ENCODE data around the gene RANGRF.
"Not testable (repeated sequence)": the region's sequence is repeated elsewhere in the genome, so short reads cannot be mapped to it uniquely, and the experiment has no call there.

The RANGRF gene, protein sequence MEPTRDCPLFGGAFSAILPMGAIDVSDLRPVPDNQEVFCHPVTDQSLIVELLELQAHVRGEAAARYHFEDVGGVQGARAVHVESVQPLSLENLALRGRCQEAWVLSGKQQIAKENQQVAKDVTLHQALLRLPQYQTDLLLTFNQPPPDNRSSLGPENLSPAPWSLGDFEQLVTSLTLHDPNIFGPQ

DNA sequence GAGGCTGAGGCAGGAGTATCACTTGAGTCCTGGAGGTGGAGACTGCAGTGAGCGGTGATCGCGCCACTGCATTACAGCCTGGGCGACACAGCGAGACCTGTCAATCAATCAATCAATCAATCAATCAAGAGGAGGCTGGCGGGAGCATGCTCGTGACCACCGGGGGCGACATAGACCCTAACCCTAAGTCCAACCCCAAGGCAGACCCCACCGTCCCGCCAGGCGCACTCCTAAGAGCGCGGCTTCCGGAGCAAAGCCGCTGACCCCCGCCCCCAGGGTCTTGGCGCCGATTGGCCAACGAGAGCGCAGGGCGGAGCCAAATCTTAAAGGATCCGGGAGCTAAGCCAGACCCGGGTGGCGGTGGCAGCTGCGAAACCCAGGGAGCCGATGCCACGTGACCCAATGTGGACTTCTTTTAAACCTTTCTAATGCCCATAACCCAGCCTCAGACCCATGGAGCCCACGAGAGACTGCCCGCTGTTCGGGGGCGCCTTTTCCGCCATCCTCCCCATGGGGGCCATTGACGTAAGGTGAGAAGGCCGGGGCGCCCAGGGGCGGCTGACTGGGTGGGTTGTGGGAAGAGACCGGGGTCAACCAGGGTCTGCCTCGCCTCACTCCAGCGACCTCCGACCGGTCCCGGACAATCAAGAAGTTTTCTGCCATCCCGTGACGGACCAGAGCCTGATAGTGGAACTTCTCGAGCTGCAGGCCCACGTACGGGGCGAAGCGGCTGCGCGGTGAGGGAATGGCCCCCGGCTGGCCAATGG, at the start of gene RANGRF:
Gene RANGRF (plus strand): TSS at position 335 of the 767 bp plus-strand sequence. CDS start 119 bp downstream, at position 454.
- DNase-seq: peak; percentile 87

DNA sequence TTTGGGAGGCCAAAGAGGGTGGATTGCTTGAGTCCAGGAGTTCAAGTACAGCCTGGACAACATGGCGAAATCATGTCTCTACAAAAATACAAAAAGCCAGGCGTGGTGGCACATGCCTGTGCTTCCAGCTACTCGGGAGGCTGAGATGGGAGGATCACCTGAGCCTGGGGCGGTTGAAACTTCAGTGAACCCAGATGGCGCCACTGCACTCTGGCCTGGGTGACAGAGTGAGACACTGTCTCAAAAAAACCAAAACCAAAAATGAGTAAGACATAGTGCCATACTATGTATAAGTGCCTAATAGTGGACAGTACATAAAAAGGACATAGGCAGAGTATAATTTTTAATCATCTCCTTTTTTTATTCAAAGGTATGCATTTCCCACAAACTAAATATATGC, 44.6 kb upstream of the RANGRF start:
- no peak for DNase-seq

- DNase-seq: no peak
Observed at GRCh38 chr17:8244768-8245167, 43.7 kb upstream of the RANGRF start.

GRCh38 chr17:8248751-8249607, 39.5 kb upstream of the RANGRF start, which contains the start of gene PFAS:
Gene PFAS (plus strand): TSS chr17:8249289. CDS start chr17:8253938, 4,649 bp downstream.
- DNase-seq: peak; percentile 98

DNA sequence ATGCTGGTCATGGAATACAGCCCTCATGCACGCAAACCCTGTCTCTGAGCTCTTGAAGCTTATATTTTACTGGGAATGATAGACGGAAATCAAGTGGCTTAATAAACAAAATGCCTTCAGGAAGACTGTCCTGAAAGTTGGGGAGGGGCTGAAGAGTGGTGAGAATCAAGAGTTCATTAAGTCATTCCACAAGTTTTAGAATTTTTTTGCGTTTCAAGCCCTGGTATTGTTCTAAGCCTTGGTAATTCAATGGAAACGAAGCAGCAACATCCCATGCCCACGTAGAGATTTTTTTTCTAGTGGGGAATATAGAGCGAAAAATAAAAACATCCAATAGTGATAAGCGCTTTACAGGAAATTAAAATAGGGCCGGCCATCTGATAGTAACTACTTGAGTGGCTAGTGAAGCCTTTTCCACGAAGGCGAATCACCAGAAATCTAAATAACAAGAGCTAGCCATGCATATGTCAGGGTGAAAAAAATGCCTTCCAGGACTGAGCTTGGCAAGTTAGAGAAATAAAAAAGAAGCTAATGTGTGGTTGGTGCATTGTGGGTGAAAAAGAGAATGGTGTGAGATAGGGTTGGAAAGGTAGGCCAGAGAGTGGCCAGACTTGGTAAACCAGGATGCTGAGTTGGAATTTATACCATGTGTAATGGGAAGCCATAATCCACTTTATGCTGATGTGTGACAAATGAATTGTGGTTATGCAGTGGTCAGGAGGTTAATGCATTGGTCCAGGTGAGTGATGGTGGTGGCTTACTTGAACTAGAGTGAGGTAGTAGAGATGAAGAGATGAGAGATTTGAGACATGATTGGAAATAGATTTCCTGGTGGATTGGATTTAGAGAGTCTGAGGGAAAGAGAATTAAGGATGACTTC, 38.6 kb upstream of the RANGRF start:
- no peak for DNase-seq

- not testable (repeated sequence) for DNase-seq
Observed at GRCh38 chr17:8251411-8251810, 37.1 kb upstream of the RANGRF start.

- no peak for DNase-seq
Observed at GRCh38 chr17:8253801-8254200, 34.7 kb upstream of the RANGRF start.

GRCh38 chr17:8254881-8255280, 33.6 kb upstream of the RANGRF start:
- DNase-seq: no peak

GRCh38 chr17:8255499-8255898, 33.0 kb upstream of the RANGRF start:
- DNase-seq: no peak

DNA sequence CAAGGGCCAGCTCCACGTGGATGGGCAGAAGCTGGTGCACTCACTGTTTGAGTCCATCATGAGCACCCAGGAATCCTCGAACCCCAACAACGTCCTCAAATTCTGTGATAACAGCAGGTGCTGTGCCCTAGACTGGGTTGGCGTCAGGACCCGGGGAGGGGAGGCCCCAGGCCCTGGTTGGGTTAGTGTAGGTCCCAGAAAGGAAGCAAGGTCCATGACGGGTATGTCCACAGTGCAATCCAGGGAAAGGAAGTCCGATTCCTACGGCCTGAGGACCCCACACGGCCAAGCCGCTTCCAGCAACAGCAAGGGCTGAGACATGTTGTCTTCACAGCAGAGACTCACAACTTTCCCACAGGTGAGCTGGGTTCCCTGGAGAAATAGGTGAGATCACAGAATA, 32.2 kb upstream of the RANGRF start:
- DNase-seq: no peak

DNA sequence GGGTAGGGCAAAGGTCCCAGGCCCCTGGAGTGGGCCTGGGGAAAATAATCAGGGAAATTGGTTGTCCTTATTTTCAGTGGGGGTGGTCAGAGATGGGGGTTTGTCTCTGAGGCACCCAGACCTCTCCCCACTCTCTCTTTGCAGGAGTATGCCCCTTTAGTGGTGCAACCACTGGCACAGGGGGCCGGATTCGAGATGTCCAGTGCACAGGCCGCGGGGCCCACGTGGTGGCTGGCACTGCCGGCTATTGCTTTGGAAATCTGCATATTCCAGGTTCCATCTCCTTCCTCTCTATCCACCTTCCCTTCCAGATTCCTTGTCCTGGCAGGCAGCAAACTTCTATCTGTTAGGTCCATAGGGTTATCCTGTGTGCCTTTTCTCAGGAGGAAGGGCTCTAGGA, 31.8 kb upstream of the RANGRF start:
- DNase-seq: no peak

GRCh38 chr17:8257801-8258200, 30.7 kb upstream of the RANGRF start:
- no peak for DNase-seq

DNA sequence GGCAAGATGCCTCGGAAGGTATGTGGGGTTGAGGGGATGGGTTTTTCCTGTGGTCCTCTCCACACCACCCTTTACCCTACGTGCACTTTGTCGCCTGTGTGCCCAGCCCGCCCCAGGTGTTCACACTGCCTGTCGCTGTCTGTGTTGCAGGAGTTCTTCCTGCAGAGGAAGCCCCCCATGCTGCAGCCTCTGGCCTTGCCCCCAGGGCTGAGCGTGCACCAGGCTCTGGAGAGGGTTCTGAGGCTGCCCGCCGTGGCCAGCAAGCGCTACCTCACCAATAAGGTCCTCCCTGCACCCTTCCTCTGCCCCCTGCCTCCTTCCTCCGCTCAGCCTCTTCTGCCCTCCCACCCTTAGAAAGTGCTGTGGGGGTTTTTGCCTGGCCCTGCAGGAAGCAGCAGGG, 24.1 kb upstream of the RANGRF start:
- no peak for DNase-seq

DNA sequence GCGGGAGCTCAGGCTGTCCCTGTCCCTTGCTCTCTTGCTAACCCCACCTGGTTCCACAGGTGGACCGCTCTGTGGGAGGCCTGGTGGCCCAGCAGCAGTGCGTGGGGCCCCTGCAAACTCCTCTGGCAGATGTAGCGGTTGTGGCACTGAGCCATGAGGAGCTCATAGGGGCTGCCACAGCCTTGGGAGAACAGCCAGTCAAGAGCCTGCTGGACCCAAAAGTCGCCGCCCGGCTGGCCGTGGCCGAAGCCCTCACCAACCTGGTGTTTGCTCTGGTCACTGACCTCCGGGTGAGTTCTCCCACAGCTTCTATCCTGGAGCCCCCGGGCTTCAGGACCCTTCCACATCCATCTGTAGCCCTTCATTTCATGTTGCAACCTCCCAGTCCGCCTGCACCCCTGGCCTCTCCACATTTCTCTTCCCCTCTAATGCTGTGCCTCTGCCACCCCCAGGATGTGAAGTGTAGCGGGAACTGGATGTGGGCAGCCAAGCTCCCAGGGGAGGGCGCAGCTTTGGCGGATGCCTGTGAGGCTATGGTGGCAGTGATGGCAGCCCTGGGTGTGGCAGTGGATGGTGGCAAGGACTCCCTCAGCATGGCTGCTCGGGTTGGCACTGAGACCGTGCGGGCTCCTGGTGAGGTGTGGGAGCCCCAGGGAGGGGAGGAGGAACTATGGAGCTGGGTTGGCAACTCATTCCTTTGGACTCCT, 23.5 kb upstream of the RANGRF start:
- no peak for DNase-seq

DNA sequence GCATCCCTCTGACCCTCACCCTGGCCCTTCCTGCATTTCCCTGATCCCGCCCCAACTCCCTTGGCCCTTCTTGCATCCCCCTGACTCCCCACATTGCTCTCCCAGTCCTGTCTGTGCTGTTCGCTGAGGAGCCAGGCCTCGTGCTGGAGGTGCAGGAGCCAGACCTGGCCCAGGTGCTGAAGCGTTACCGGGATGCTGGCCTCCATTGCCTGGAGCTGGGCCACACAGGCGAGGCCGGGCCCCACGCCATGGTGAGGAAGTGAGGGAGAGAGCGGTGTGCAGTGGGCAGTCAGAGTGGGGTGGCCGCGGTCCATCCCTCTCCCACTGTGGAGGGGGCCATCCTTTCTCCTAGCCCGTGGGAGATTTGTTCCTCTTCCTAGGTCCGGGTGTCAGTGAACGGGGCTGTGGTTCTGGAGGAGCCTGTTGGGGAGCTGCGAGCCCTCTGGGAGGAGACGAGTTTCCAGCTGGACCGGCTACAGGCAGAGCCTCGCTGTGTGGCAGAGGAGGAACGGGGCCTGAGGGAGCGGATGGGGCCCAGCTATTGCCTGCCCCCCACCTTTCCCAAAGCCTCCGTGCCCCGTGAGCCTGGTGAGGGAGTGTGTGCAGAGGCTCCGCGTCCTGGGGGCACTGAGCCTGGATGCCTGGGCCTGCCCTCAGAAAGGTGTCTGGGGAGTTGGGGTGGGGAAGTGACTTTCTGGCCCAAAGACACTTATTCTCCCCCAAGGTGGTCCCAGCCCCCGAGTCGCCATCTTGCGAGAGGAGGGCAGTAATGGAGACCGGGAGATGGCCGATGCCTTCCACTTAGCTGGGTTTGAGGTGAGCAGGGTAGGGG, 21.6 kb upstream of the RANGRF start:
- no peak for DNase-seq

DNA sequence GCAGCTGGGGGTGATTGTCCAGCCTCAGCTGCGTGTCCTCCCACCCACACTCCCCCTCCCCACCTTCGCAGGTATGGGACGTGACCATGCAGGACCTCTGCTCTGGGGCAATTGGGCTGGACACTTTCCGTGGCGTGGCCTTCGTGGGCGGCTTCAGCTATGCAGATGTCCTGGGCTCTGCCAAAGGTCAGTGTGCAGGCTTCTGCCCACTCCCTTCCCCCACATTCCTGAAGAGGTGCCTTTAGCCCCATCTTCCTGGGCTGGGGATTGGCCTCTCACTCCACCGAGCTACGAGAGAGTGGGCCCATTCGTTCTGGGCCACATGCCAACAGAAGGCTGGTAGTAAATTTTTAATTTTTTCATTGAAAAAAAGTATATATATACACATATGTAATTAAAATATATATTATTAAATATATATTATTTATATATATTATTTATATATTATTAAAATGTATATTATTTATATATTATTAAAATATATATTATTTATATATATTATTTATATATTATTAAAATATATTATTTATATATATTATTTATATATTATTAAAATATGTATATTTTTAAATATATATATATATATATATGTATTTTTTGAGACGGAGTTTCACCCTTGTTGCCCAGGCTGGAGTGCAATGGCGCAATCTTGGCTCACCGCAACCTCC, 20.9 kb upstream of the RANGRF start:
- no peak for DNase-seq

- no peak for DNase-seq
Observed at GRCh38 chr17:8268550-8269298, 19.7 kb upstream of the RANGRF start.

- no peak for DNase-seq
Observed at GRCh38 chr17:8272421-8272820, 16.0 kb upstream of the RANGRF start.

- DNase-seq: no peak
Observed at GRCh38 chr17:8273884-8274444, 14.5 kb upstream of the RANGRF start.

Measured in activated CD4-positive, CD25-positive, alpha-beta regulatory T cell treated with anti-CD3 and anti-CD28 coated beads, Interleukin-2, amount 50 U/mL, for 72 hours (primary cell).